Measurements from ENCODE around the gene ALOX15B.

ALOX15B gene

GRCh38 chr17:8091033-8091687, 52.3 kb downstream of the ALOX15B start:
- DNase-seq (ENCODE audit: low read depth): no peak
- no peak for TF ChIP-seq CTCF (IDR thresholded peaks at IDR 0.05; ENCODE audit: low read length, missing control alignments)

GRCh38 chr17:8095361-8095760, 56.5 kb downstream of the ALOX15B start:
- DNase-seq (ENCODE audit: low read depth): no peak
- no peak overlapping the region for H3K4me3 ChIP-seq (replicated peaks; ENCODE audit: low read depth, low read length)
- TF ChIP-seq CTCF (IDR thresholded peaks at IDR 0.05; ENCODE audit: low read length, missing control alignments): peak; percentile 1

More at GRCh38 chr17:8091033-8091687, 52.3 kb downstream of the ALOX15B start:
- H3K4me3 ChIP-seq (replicated peaks; ENCODE audit: low read depth, low read length): no peak overlapping the region

- DNase-seq (ENCODE audit: low read depth): no peak
- no peak overlapping the region for H3K4me3 ChIP-seq (replicated peaks; ENCODE audit: low read depth, low read length)
- no peak for TF ChIP-seq CTCF (IDR thresholded peaks at IDR 0.05; ENCODE audit: low read length, missing control alignments)
Observed at GRCh38 chr17:8096541-8096940, 57.7 kb downstream of the ALOX15B start.
